GM12874 (cell line): Measurements from ENCODE around the gene OR4S1.

Experiments used
- TF ChIP-seq, protein P1 (sequence below): IDR thresholded peaks from 2 replicates; pipeline ENCODE4 v1.5.1; 2011; ENCODE audit warnings: low read depth, mild to moderate bottlenecking, control low read depth, low read length, moderate library complexity; ENCODE audit not compliant: insufficient read depth

The OR4S1 gene

GRCh38 chr11:48341466-48341865 lies 35.4 kb downstream of the OR4S1 start:
- TF ChIP-seq, protein P1, sequence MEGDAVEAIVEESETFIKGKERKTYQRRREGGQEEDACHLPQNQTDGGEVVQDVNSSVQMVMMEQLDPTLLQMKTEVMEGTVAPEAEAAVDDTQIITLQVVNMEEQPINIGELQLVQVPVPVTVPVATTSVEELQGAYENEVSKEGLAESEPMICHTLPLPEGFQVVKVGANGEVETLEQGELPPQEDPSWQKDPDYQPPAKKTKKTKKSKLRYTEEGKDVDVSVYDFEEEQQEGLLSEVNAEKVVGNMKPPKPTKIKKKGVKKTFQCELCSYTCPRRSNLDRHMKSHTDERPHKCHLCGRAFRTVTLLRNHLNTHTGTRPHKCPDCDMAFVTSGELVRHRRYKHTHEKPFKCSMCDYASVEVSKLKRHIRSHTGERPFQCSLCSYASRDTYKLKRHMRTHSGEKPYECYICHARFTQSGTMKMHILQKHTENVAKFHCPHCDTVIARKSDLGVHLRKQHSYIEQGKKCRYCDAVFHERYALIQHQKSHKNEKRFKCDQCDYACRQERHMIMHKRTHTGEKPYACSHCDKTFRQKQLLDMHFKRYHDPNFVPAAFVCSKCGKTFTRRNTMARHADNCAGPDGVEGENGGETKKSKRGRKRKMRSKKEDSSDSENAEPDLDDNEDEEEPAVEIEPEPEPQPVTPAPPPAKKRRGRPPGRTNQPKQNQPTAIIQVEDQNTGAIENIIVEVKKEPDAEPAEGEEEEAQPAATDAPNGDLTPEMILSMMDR, result no peak

- TF ChIP-seq, protein P1, result no peak
Measured at GRCh38 chr11:48354013-48354412, 48.0 kb downstream of the OR4S1 start.

- TF ChIP-seq, protein P1, result no peak
Measured at GRCh38 chr11:48354677-48355076, 48.7 kb downstream of the OR4S1 start.
